NCI-H82 (cell line): ENCODE results near the gene SEMA6A.

Experiments
- DNase-seq: peaks from one replicate; lab custom pipeline; 2025; lab: John Stamatoyannopoulos, UW

Gene SEMA6A

GRCh38 chr5:116459301-116459700, 115.3 kb downstream of the SEMA6A start:
- no peak for DNase-seq

- no peak for DNase-seq
Observed at GRCh38 chr5:116457062-116457461, 117.6 kb downstream of the SEMA6A start.

- no peak for DNase-seq
Observed at GRCh38 chr5:116456036-116456435, 118.6 kb downstream of the SEMA6A start.

DNA sequence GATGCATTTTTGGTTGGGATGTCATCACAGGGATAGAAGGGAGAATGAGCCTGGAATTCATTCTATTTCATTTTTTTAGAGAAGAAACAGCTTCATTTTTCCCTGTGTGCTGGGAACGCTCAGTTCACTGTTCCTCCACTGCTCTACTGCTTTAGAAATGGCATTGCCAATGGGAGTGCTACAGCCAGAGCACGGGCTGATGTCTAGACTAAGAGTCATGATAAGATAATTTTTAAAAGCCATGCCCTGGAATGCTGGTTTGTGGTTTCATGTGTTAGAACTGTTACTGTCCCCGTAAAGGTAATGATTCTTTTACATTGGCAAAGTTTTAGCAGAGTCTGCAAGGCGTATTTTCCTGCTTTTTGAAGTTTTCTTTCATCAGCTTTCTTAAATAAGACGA, 119.6 kb downstream of the SEMA6A start:
- DNase-seq = no peak

DNA sequence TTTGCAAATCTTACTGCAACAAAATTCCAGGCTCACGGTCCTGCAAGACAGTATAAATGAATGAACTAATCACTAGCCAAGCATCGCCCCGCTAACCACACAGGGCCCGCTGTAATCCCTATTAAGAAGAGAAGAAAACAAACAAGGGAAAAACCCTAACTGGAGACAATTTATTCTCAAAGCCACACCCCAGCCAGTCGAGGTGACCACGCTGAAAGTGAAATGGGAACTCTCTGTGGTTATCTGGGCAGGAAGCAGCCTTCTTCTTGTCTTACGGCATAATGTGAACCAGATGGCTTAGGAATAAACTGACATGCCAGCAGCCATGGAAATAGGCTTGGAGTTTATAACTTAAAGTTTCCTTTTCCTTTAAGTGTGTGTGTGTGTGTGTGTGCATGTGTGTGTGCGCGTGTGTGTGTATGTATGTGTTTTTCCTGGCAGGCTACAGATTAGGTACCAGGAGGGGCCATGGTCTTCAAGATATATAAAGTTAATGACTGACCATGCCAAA, 120.2 kb downstream of the SEMA6A start:
- DNase-seq = no peak

DNA sequence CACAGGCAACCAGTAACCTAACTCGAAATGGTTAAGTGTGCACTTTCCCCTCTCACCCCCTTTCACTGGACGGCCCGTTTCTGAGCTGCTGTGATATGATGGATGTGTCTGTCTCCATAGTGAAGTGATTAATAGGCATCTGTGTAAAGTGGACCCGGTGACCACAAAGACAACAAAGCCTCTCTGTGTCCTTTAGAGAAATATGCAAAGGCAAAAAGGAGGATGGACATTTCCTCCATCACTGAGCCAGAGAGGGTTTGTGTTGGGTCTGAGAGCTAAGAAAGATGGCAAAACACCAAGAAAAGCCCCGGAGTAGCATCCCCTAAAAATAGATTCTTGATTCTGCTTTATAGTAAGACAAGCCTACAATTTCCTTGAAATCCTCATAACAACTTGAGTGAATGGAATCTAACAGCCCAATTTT, 120.6 kb downstream of the SEMA6A start:
- no peak for DNase-seq

GRCh38 chr5:116452774-116453368, 121.8 kb downstream of the SEMA6A start:
- DNase-seq = no peak

DNA sequence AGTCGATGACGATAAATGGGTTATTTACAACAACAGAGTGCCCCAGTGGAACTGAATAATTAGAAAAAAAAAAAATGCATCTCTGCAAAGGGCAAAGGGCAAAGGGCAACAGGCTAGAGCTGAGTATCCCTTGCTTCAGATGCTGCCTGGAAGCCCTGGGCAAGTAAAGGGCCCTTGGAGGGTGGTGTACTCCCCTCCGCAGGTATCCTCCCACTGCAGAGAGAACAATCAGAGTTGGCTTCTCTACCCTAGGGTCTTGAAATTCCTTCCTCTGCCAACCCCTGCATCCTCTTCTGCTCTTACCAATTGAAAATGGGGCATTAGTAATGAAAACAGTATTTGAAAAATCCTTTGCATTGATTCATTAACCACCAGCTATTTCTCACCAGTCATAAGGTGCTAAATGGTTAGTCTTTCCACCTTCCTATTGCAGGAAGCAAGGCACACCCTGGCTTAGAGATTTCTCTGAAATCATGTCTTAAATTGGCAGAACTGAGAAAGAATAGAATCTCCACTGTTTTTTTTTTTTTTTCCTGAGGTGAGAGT, 122.6 kb downstream of the SEMA6A start:
- DNase-seq = no peak

GRCh38 chr5:116451066-116451465, 123.6 kb downstream of the SEMA6A start:
- DNase-seq = no peak

DNA sequence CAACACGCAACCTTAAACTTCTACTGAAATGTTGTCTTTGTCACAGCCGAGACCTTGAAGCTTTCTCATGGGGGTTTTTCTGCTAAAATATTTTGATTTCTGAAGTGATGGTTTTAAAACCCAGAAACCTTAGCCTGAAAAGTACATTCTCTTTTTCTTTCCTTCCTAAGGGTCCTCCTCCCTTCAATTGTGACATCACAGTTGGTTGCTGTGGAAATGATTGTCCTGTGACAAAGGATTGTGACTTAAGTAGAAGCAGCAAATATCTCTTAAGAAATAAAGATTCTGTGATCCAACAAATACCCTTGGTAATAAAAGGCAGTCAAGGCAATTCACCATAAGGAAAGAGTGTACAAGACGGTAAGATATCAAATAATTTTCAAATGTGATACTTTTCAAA, 125.2 kb downstream of the SEMA6A start:
- DNase-seq = no peak

DNA sequence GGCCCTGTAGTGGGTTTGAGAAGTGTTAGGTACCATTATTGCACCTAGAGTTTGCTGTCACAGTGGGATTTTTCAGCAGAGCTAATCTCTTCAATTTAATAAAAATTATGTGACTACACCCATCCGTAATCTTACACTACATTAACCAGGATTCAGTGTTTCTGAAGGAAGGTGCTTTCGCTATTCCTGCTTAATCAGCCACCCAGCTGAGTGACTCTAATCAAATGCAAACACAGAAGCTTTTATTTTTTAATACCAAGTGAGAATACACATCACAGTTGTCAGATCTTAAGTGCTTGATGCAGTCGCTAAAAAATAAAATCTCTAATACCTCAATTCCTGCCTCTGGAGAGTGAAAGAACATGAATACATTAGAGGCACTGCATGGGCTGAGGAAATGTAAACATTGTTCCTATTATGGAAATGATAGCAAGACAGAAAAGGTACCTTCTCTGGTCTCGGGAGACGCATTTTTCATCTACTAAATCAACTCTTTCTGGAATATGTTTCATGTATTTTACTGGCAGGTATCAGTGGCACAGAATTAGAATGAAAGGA, 125.7 kb downstream of the SEMA6A start:
- no peak for DNase-seq

- no peak for DNase-seq
Observed at GRCh38 chr5:116448450-116448849, 126.2 kb downstream of the SEMA6A start.

DNA sequence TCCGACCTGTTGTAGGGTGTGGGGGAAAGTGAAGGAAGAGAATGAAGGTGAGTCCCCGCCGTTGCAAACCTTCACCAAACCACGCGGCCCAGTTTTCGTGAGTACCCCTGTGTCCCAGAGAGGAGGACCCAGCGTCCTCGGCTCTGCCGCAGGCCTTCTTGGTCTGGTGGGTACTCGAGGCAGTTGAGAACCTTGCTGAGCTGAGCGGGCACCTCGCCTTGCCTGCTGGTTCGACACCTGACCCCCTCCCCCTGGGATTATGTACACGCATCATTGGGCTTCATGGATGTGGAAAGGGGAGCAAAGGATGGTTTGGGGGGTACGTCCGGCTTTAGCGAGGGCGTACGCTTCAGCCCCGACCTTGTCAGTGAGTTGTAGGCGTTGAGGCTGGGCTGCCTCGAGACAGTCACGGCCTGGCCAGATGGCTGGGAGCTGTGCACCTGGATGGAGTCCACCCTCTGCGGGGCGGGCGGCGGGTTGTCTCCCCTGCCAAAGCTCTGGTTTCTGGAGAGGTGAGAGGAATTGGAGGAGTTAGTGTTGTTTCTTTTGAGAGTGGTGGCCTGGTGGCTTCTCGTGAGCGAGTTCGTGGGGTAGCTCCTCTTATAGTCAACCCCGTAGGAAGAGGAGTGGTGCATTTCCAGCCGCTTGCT, 128.1 kb downstream of the SEMA6A start:
- DNase-seq = no peak

DNA sequence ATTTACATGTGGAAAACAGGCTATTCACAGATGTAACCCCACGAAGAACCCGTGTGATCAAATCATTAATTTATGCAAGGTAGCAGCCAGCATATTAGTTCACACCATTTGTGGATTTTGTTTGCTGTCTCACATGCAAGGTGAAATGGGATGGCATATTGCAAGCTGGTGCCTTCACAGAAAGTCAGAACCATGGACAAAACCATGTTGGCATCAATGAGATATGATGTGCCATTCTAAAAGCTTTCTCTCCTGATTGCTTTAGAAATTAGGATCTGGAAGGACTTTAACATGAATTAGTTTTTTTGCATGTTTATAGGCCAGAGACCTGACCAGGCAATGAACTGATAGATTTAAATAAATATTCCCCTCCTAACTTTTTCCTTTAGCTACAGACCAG, 129.3 kb downstream of the SEMA6A start:
- DNase-seq = no peak

GRCh38 chr5:116444373-116445295, 130.0 kb downstream of the SEMA6A start:
- no peak for DNase-seq

- no peak for DNase-seq
Observed at GRCh38 chr5:116442931-116443551, 131.6 kb downstream of the SEMA6A start.

DNA sequence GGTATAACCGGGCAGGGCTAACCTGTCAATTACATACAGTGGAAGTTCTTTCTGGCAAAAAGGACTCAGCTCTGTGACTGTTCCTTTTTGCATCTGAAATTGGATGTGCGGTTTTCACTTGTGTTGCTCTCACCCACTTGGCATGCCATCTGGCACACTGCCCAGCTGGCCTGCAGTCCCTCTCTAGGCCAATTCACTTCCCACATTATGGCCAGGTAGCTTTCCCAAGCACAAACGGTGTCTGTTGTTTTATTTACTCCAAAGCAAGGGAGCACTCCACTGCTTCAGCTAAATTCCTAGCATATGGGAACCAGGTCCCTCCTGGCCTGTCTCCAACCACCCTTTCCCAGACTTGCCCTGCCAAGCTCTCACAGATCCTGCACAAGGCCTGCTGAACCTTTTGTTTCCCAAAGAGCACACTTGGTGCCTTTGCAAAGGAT, 132.5 kb downstream of the SEMA6A start:
- DNase-seq = peak; percentile 32

DNA sequence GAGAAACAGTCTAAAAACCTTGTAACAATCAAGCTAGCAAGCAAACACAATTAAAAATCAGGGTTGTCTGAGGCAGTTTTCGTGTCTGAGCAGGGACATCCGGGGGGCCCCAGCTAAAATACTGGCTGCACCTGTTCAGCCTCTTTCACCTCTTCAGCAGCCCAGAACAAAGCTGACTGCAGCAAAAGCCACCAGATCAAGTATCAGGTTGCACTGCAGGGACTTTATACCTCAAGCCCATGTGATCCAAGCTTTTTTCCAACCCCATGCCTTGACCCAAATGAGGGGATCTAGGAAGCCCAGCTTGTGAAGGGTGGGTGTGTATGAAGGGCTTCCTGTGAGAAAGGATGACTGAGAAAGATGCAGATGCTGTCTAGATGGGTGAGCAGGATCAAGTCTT, 133.4 kb downstream of the SEMA6A start:
- peak; percentile 76 for DNase-seq

- DNase-seq = peak; percentile 91
Observed at GRCh38 chr5:116440457-116441001, 134.1 kb downstream of the SEMA6A start.

DNA sequence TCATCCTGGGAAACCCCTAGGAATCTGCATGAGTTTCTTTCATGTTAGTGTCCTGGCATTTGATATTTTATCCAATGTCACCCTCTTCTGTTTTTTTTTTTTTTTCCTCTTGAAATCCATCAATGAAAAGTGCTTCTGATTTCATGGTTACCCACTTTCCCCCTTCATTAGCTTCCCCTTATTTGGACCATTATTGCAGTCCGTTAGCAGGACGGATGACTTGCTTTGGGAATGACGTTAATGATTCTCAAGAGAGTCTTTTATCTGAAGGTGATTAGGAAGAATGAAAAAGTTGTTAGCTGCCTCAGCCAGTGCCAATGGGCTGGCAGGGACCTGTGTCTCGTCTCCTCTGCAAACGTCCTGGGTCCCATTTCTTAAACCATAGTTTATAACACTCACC, 134.7 kb downstream of the SEMA6A start:
- no peak for DNase-seq

- no peak for DNase-seq
Observed at GRCh38 chr5:116438979-116439554, 135.6 kb downstream of the SEMA6A start.
